Loucy (cell line): ENCODE results near the gene JOSD2.

Experiments used
- H2AFZ ChIP-seq: fragments of 200-600 bp; sonication (generic); 2 replicates; pipeline ENCODE4 v1.6.0; 2016; ENCODE audit warnings: antibody characterized with exemption, mild to moderate bottlenecking, low read length, moderate library complexity
- H3F3A ChIP-seq: fragments of 200-600 bp; 2 replicates; pipeline ENCODE4 v1.6.0; 2016; ENCODE audit warnings: antibody characterized with exemption, low read depth, mild to moderate bottlenecking
- H3K27me3 ChIP-seq: fragments of 200-600 bp; sonication (generic); 2 replicates; pipeline ENCODE4 v1.6.1; 2014; ENCODE audit warnings: low read length, mild to moderate bottlenecking; ENCODE audit not compliant: insufficient read depth, poor library complexity, severe bottlenecking
- H3K36me3 ChIP-seq: fragments of 200-600 bp; sonication (generic); 2 replicates; pipeline ENCODE4 v1.6.1; 2016; ENCODE audit warnings: low read length; ENCODE audit not compliant: insufficient read depth
- H3K4me1 ChIP-seq: fragments of 200-600 bp; sonication (generic); 2 replicates; pipeline ENCODE4 v1.5.1; 2014; ENCODE audit warnings: low read length, mild to moderate bottlenecking; ENCODE audit not compliant: insufficient read depth, poor library complexity, severe bottlenecking
- H3K4me2 ChIP-seq: fragments of 200-600 bp; sonication (generic); 2 replicates; pipeline ENCODE4 v1.6.0; 2014; ENCODE audit warnings: antibody characterized with exemption, low read length, low read depth, mild to moderate bottlenecking; ENCODE audit not compliant: poor library complexity, severe bottlenecking
- H3K4me3 ChIP-seq: fragments of 200-600 bp; sonication (generic); 2 replicates; pipeline ENCODE4 v1.5.1; 2014; ENCODE audit warnings: low read length, mild to moderate bottlenecking, mixed read lengths; ENCODE audit not compliant: poor library complexity, severe bottlenecking
- H3K79me2 ChIP-seq: fragments of 200-600 bp; sonication (generic); 2 replicates; pipeline ENCODE4 v1.6.1; 2014; ENCODE audit warnings: low read length; ENCODE audit not compliant: insufficient read depth
- H3K9ac ChIP-seq: fragments of 200-600 bp; sonication (generic); 2 replicates; pipeline ENCODE4 v1.6.0; 2014; ENCODE audit warnings: mild to moderate bottlenecking, low read depth, low read length, moderate library complexity; ENCODE audit not compliant: poor library complexity, severe bottlenecking
- H3K9me2 ChIP-seq: fragments of 200-600 bp; sonication (generic); replicated peaks from 2 replicates; pipeline ENCODE4 v1.6.1; 2016; ENCODE audit warnings: low read depth, low read length, mixed read lengths
- H3K9me3 ChIP-seq: fragments of 200-600 bp; sonication (generic); 2 replicates; pipeline ENCODE4 v1.6.1; 2014; ENCODE audit warnings: mild to moderate bottlenecking, antibody characterized with exemption, low read length, low read depth; ENCODE audit not compliant: insufficient read depth
- H4K20me1 ChIP-seq: fragments of 200-600 bp; sonication (generic); 2 replicates; pipeline ENCODE4 v1.6.0; 2014; ENCODE audit warnings: antibody characterized with exemption, low read length, mild to moderate bottlenecking; ENCODE audit not compliant: insufficient read depth, poor library complexity, severe bottlenecking
- EZH2phosphoT487 ChIP-seq: fragments of 200-600 bp; IDR thresholded peaks from 2 replicates; pipeline ENCODE4 v1.6.1; 2018; ENCODE audit warnings: antibody characterized with exemption, mild to moderate bottlenecking, moderate library complexity, borderline replicate concordance
- TF ChIP-seq, protein P1 (sequence below): fragments of 200-600 bp; sonication (generic); conservative IDR thresholded peaks from 2 replicates; pipeline ENCODE4 v1.5.1; 2014; ENCODE audit warnings: mild to moderate bottlenecking, antibody characterized with exemption, low read length

JOSD2 gene

DNA sequence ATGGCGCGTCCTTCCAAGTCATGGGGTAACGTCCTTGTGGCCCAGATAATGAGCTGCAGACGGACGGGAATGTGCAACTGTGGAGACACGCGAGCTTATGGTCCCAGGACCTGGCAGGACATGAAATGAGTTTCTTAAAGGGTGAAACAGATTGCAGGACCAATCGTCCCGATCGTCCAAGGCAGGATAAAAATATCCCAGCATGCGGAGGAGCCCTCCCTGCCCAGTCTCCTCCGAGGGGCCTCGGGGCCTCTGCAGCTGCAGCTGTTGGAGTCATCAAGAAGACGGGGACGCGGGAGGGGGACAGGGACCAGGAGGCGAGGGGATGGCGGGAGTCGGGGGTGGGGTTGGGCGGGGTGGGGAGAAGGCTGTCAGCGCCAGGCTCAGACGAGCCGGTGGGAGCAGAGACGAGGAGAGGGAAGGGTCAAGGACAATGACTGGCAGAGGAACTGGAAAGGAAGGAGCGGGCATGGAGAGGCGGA, 20.0 kb downstream of the JOSD2 start:
- H3K9me2 ChIP-seq: no peaks in the 10 kb centered on the region
- H3K4me3 ChIP-seq: no peak overlapping the region

DNA sequence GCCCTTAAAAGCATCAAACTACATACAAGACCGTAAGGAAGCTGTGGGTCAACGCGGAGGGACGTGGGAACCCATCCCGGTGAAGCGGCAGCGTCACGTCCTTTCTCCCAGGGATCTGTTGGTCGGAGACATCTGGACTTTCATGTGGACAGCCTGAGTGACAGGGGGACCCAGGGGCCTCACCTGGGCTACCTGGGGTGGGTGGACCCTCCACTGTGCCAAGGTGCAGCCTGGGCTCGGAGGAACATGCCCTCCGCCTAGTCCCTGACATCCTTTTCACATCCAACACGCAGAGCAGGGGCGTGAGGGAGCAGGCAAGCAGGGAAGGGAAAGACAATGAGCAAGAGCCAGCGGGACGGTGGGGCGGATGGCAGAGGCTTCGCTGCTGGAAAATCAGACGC, 20.6 kb downstream of the JOSD2 start:
- Histone ChIP-seq H3K4me2 (no peak overlapping the region), H2AFZ (no peak overlapping the region), H3F3A (no peaks in the 10 kb centered on the region), H3K36me3 (no peaks in the 10 kb centered on the region), H3K79me2 (no peaks in the 10 kb centered on the region), H4K20me1 (no peaks in the 10 kb centered on the region), H3K9me3 (peaks cover 3% of the 10 kb centered on the region; the same call in 1 of the 2 replicates), H3K4me3 (no peak overlapping the region), H3K9me2 (no peaks in the 10 kb centered on the region), H3K9ac (no peak overlapping the region), H3K4me1 (no peaks in the 10 kb centered on the region), H3K27me3 (no peaks in the 10 kb centered on the region)
- no peak for TF ChIP-seq EZH2phosphoT487
- TF ChIP-seq, protein P1, sequence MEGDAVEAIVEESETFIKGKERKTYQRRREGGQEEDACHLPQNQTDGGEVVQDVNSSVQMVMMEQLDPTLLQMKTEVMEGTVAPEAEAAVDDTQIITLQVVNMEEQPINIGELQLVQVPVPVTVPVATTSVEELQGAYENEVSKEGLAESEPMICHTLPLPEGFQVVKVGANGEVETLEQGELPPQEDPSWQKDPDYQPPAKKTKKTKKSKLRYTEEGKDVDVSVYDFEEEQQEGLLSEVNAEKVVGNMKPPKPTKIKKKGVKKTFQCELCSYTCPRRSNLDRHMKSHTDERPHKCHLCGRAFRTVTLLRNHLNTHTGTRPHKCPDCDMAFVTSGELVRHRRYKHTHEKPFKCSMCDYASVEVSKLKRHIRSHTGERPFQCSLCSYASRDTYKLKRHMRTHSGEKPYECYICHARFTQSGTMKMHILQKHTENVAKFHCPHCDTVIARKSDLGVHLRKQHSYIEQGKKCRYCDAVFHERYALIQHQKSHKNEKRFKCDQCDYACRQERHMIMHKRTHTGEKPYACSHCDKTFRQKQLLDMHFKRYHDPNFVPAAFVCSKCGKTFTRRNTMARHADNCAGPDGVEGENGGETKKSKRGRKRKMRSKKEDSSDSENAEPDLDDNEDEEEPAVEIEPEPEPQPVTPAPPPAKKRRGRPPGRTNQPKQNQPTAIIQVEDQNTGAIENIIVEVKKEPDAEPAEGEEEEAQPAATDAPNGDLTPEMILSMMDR: no peak

More for the DNA sequence above, 20.0 kb downstream of the JOSD2 start:
- H4K20me1 ChIP-seq: no peaks in the 10 kb centered on the region
- no peaks in the 10 kb centered on the region for H3K4me1 ChIP-seq
- H3K79me2 ChIP-seq: no peaks in the 10 kb centered on the region
- no peaks in the 10 kb centered on the region for H3K36me3 ChIP-seq
- no peak overlapping the region for H3K4me2 ChIP-seq
- H3K9ac ChIP-seq: no peak overlapping the region
- no peak overlapping the region for H2AFZ ChIP-seq
- no peaks in the 10 kb centered on the region for H3K27me3 ChIP-seq
- no peaks in the 10 kb centered on the region for H3F3A ChIP-seq
- peaks cover 3% of the 10 kb centered on the region; the same call in 1 of the 2 replicates for H3K9me3 ChIP-seq
- TF ChIP-seq EZH2phosphoT487: no peak
- TF ChIP-seq, protein P1: no peak

DNA sequence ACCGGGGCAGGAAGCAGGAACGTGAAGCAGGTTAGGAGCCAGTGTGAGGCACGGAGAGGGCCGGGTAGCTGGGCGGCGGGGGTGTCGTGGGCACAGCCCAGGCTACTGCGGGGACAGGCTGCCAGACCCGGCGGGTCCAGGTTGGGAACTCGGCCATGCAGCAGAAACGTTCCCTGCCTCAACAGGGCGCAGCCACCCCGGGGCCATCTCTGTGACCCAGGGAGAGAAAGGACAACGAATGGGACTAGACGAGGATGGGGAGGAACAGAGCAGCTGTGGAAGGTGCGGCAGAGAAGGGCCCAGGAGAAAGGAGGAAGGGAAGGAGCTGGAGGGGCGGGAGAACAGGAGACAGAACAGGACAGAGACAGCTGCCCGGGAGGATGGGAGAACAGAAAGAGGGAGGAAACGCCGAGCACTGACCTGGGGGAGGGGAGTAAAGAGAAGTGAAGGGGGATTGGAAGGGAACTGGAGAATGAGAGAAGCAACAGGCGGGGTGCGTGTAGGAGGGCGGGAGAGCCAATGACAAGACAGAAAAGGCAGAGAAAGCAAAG, 21.5 kb downstream of the JOSD2 start:
- no peaks in the 10 kb centered on the region for H3K9me2 ChIP-seq
- H3K4me1 ChIP-seq: no peaks in the 10 kb centered on the region
- H3K79me2 ChIP-seq: no peaks in the 10 kb centered on the region
- H3K9ac ChIP-seq: no peak overlapping the region
- no peaks in the 10 kb centered on the region for H3K36me3 ChIP-seq
- H3F3A ChIP-seq: no peaks in the 10 kb centered on the region
- H3K9me3 ChIP-seq: peaks cover 3% of the 10 kb centered on the region; the same call in 1 of the 2 replicates
- no peak overlapping the region for H2AFZ ChIP-seq
- H3K4me3 ChIP-seq: no peak overlapping the region
- no peaks in the 10 kb centered on the region for H4K20me1 ChIP-seq
- TF ChIP-seq, protein P1: no peak
- TF ChIP-seq EZH2phosphoT487: no peak
- H3K27me3 ChIP-seq: no peaks in the 10 kb centered on the region
- H3K4me2 ChIP-seq: no peak overlapping the region
